ENCODE measurements around the gene FNIP2.

The FNIP2 gene

DNA sequence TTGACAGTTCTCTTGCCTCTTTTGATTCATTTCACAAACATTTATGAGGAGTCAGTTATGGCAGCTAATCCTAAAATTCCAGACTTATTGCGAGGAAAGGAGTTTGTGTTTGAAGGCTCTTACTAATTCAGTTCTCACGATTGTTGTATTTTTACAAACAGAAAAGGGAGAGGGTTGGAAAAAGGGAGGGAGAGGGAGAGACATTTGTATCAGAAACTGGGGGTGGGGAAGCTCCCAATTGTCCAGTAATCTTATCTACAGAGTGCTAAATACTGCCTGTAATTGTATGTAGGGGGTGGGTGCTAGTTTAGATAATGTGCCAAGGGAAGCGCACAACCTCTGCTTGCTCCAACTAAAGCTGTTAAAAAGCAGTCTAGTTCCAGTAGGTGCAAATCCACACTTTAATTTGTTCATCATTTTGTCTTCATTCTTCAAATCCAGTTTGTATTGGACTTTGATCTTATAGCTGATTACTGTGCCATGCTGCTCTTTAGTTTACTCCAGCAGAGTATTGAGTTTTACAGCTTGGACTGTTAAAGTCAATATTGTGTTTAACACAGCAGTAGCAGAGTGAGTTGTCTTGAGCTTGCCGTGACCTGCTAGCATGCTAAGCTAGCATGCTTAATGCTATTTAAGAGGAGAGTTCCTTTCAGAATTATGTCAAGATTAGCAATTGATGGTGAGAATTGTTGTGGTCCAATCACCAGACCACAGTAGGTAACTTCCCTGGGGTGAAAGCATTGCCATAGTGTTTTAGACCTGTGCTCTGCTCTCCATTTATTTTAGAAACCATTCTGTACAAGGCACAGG is 13.9 kb downstream of the FNIP2 start:
- DNase-seq (ENCODE audit: low read depth), result peak; percentile 71
- TF ChIP-seq, protein P1, sequence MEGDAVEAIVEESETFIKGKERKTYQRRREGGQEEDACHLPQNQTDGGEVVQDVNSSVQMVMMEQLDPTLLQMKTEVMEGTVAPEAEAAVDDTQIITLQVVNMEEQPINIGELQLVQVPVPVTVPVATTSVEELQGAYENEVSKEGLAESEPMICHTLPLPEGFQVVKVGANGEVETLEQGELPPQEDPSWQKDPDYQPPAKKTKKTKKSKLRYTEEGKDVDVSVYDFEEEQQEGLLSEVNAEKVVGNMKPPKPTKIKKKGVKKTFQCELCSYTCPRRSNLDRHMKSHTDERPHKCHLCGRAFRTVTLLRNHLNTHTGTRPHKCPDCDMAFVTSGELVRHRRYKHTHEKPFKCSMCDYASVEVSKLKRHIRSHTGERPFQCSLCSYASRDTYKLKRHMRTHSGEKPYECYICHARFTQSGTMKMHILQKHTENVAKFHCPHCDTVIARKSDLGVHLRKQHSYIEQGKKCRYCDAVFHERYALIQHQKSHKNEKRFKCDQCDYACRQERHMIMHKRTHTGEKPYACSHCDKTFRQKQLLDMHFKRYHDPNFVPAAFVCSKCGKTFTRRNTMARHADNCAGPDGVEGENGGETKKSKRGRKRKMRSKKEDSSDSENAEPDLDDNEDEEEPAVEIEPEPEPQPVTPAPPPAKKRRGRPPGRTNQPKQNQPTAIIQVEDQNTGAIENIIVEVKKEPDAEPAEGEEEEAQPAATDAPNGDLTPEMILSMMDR (IDR thresholded peaks at IDR 0.05; ENCODE audit: control insufficient read depth, extremely low read depth, insufficient read depth), result no peak

DNA sequence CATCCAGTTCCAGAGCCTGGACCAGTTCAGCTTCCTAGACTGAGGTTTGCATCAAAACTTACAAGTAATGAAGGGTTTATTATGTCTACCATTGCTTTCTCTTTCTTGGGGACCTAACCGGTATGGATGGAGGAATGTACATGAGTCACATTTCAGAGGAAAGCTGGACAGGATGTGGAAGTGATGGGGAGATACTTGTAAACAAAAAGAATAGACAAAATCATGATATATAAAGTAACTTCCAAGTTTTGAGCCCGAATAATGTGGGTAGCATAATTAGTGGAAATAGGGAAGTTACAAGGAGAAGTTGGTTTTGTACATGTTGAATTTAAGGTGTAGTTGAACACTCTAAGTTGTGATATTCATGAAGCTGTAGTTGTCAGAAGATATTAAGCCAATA is 15.0 kb downstream of the FNIP2 start:
- no peak overlapping the region for H3K4me3 ChIP-seq (ENCODE audit: low read depth, low read length)
- TF ChIP-seq, protein P1 (IDR thresholded peaks at IDR 0.05; ENCODE audit: control insufficient read depth, extremely low read depth, insufficient read depth), result no peak
- no peak for DNase-seq (ENCODE audit: low read depth)

More for the DNA sequence above, 13.9 kb downstream of the FNIP2 start:
- H3K4me3 ChIP-seq (ENCODE audit: low read depth, low read length), result no peak overlapping the region

DNA sequence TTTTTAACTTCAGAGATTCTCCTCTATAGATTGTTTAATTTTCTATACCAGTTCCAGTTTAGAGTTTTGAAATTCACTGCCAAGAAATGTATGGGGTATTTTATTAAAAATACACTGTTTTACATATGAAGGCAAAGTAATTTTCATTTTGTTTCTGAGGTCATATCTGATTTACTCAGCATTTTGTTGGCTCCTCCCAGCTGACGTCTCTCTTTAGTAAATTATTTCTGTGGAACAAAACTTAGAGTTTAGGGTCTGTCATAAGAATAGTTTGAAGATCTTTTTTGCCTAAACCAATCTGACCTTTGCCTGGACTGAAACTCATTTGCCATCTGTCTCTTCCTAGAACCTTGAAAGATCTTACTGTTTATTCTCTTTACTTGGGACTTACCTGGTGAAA is 16.9 kb downstream of the FNIP2 start:
- DNase-seq (ENCODE audit: low read depth), result no peak
- TF ChIP-seq, protein P1 (IDR thresholded peaks at IDR 0.05; ENCODE audit: control insufficient read depth, extremely low read depth, insufficient read depth), result no peak

DNA sequence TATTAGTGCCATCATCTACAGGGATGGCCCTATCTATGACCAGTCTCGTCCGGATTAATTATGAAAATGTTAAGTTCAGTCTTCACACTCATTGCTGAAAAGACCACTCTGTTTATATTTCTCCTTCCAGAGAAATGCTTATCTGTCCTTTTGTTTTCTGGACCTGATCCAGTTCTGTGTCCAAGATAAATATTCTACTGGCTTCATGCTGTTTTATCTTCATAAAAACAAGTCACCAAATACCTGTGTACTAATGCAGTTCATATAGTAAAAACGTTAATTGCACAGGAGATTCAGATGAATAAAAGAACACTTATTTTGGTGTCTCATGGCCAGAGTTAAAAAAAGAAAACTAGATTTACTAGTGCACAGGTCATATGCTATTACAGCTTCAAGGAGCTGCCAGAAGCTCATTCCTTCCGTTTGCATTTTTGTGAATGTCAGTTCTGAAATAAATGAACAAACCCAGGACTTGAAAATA is 17.3 kb downstream of the FNIP2 start:
- peak overlapping the region; percentile 12 for H3K4me3 ChIP-seq (ENCODE audit: low read depth, low read length)
- TF ChIP-seq, protein P1 (IDR thresholded peaks at IDR 0.05; ENCODE audit: control insufficient read depth, extremely low read depth, insufficient read depth), result no peak
- DNase-seq (ENCODE audit: low read depth), result peak; percentile 86

More for the DNA sequence above, 16.9 kb downstream of the FNIP2 start:
- no peak overlapping the region for H3K4me3 ChIP-seq (ENCODE audit: low read depth, low read length)

DNA sequence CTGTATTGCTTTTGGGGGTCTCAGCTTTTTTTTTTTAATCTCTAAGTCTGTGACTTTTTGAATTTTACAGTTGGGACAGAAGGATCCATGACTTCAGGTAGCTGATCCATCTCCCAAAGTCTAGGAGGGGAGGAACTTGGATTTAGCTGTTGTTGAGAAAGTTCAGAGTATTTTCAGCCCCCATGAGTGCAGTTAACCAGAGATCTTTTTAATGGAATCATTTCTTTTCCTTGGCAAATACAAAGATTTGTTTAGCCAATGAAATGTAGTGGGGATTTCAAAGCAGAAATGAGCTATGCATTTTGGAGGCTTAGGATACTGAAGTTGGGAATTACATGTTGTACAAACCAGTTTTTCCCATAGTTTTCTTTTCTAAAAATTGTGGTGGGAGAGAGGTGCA is 18.1 kb downstream of the FNIP2 start:
- H3K4me3 ChIP-seq (ENCODE audit: low read depth, low read length), result peak overlapping the region; percentile 12
- DNase-seq (ENCODE audit: low read depth), result no peak
- TF ChIP-seq, protein P1 (IDR thresholded peaks at IDR 0.05; ENCODE audit: control insufficient read depth, extremely low read depth, insufficient read depth), result no peak

DNA sequence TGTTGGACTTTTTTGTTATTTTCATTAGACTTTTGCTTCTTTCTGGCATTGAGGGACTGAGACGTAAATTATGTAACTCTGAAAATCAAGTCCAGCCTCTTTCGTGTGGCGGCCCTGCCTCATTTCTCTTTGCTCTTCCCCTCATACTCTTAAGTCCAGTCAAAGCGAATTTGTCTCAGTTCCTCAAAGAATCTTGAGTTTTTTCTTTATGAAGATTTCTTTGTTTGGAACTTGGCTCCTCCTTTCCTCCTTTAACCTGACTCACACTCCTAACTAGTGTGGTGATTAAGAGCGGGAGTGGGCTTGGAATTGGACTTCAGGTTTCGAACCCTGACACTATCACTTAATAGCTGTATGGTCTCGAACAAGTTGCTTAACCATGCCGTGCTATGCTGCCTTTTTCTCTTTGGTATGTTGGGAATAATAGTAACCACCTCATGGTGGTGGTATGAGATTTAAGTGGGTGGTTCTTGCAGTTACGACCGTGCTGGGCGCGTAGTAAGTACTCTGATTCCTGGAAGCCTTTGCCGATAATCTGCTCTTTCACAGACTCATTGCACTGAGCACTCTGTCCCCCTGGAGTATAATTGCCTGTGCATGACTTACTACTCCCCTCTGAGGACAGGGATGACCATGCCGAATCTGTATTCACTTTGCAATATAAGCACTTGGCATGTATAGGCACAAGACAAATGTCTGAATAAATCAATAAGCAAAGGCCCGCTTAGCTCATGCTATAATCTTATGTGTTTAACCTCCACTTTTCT is 19.1 kb downstream of the FNIP2 start:
- TF ChIP-seq, protein P1 (IDR thresholded peaks at IDR 0.05; ENCODE audit: control insufficient read depth, extremely low read depth, insufficient read depth), result no peak

More for the DNA sequence above, 19.1 kb downstream of the FNIP2 start:
- H3K4me3 ChIP-seq (ENCODE audit: low read depth, low read length), result no peak overlapping the region
- no peak for DNase-seq (ENCODE audit: low read depth)

All from LNCaP clone FGC (cell line).